T-helper 17 cell (primary cell): ENCODE data around the gene STUM. TPM values are rescaled to one million over a fixed set of nuclear protein-coding genes. Genes with fewer than 3 reads are reported as not detected.
A peak's percentile ranks its signal among the peaks of the same experiment; 100 is the strongest.

Experiments used
- ATAC-seq: fragments of 150-1000 bp; cut with Tn5 transposase; 2 replicates; pipeline ENCODE4 v1.10.0; 2021; ENCODE audit warnings: mild to moderate bottlenecking, moderate library complexity
- DNase-seq, 3 donors: peaks; one replicate each; pipeline versions ENCODE4 v3.0.0 to v3.0.0-alpha.2; 2020 to 2021
- H3K9me3 ChIP-seq: one replicate; pipeline ENCODE4 v1.7.0; 2013; ENCODE audit warnings: low read length, mild to moderate bottlenecking; ENCODE audit not compliant: control insufficient read depth, poor library complexity, severe bottlenecking
- H3K27ac Mint-ChIP-seq: one replicate; pipeline ENCODE4 v1.8.0; 2022; ENCODE audit warnings: mild to moderate bottlenecking, moderate library complexity, mixed read lengths
- H3K27me3 Mint-ChIP-seq: one replicate; pipeline ENCODE4 v1.8.0; 2022; ENCODE audit warnings: mixed read lengths
- H3K36me3 Mint-ChIP-seq: one replicate; pipeline ENCODE4 v1.8.0; 2022; ENCODE audit warnings: low read depth, mixed read lengths
- H3K4me1 Mint-ChIP-seq: one replicate; pipeline ENCODE4 v1.8.0; 2022; ENCODE audit warnings: mild to moderate bottlenecking, mixed read lengths
- H3K4me3 Mint-ChIP-seq: one replicate; pipeline ENCODE4 v1.8.0; 2022; ENCODE audit warnings: mild to moderate bottlenecking, moderate library complexity, mixed read lengths
- total RNA-seq, 4 donors: library from RNA in 2 of 4; stranded (reverse) in 2 of 4; gene quantifications; one replicate each; pipeline ENCODE4 v1.2.3 and lab custom pipeline; 2022 to 2026

STUM gene
- total RNA-seq, 2 donors from 2014 or later: not detected

- no peaks in the 10 kb centered on the region for H3K9me3 ChIP-seq
- no peaks in the 10 kb centered on the region for H3K27me3 Mint-ChIP-seq
- H3K36me3 Mint-ChIP-seq: peaks cover 2% of the 10 kb centered on the region
- ATAC-seq: peak; percentile 51
- H3K27ac Mint-ChIP-seq: peak overlapping the region; percentile 87
- peak overlapping the region; percentile 82 for H3K4me3 Mint-ChIP-seq
- peak in 1 of 3 donors; percentile 11 for DNase-seq
- H3K4me1 Mint-ChIP-seq: peaks cover 50% of the 10 kb centered on the region
Measured at GRCh38 chr1:226643611-226644540, 95.3 kb downstream of the STUM start.

- peaks cover 2% of the 10 kb centered on the region for H3K36me3 Mint-ChIP-seq
- H3K4me1 Mint-ChIP-seq: peaks cover 50% of the 10 kb centered on the region
- peak overlapping the region; percentile 82 for H3K4me3 Mint-ChIP-seq
- peak overlapping the region; percentile 87 for H3K27ac Mint-ChIP-seq
- DNase-seq (peak in 1 of 3 donors; percentile 9), ATAC-seq (no peak)
- no peaks in the 10 kb centered on the region for H3K27me3 Mint-ChIP-seq
- H3K9me3 ChIP-seq: no peaks in the 10 kb centered on the region
Measured at GRCh38 chr1:226644541-226645176, 96.1 kb downstream of the STUM start.

GRCh38 chr1:226645279-226645976 lies 96.9 kb downstream of the STUM start:
- DNase-seq: peak in 1 of 3 donors; percentile 2
- peak overlapping the region; percentile 82 for H3K4me3 Mint-ChIP-seq
- H3K9me3 ChIP-seq: no peaks in the 10 kb centered on the region
- ATAC-seq: no peak
- peaks cover under 1% of the 10 kb centered on the region for H3K36me3 Mint-ChIP-seq
- H3K4me1 Mint-ChIP-seq: peaks cover 54% of the 10 kb centered on the region
- H3K27ac Mint-ChIP-seq: peak overlapping the region; percentile 87
- H3K27me3 Mint-ChIP-seq: no peaks in the 10 kb centered on the region

- no peaks in the 10 kb centered on the region for H3K9me3 ChIP-seq
- Mint-ChIP-seq H3K4me1 (peaks cover 57% of the 10 kb centered on the region), H3K4me3 (peak overlapping the region; percentile 52), H3K36me3 (no peaks in the 10 kb centered on the region), H3K27ac (peak overlapping the region; percentile 87), H3K27me3 (no peaks in the 10 kb centered on the region)
- no peak for DNase-seq
- ATAC-seq: no peak
Measured at GRCh38 chr1:226646026-226646869, 97.7 kb downstream of the STUM start.

- H3K9me3 ChIP-seq: no peaks in the 10 kb centered on the region
- H3K4me1 Mint-ChIP-seq: peaks cover 57% of the 10 kb centered on the region
- no peak for ATAC-seq
- peak overlapping the region; percentile 52 for H3K4me3 Mint-ChIP-seq
- no peaks in the 10 kb centered on the region for H3K27me3 Mint-ChIP-seq
- no peak for DNase-seq
- peak overlapping the region; percentile 87 for H3K27ac Mint-ChIP-seq
- H3K36me3 Mint-ChIP-seq: no peaks in the 10 kb centered on the region
Measured at GRCh38 chr1:226646870-226647449, 98.4 kb downstream of the STUM start.

- Mint-ChIP-seq H3K4me1 (peaks cover 57% of the 10 kb centered on the region), H3K27ac (peak overlapping the region; percentile 77), H3K27me3 (no peaks in the 10 kb centered on the region), H3K36me3 (no peaks in the 10 kb centered on the region), H3K4me3 (no peak overlapping the region)
- DNase-seq: no peak
- no peak for ATAC-seq
- H3K9me3 ChIP-seq: no peaks in the 10 kb centered on the region
Measured at GRCh38 chr1:226647719-226648118, 99.2 kb downstream of the STUM start.

- H3K27ac Mint-ChIP-seq: peak overlapping the region; percentile 77
- H3K36me3 Mint-ChIP-seq: no peaks in the 10 kb centered on the region
- no peaks in the 10 kb centered on the region for H3K9me3 ChIP-seq
- H3K27me3 Mint-ChIP-seq: no peaks in the 10 kb centered on the region
- peaks cover 52% of the 10 kb centered on the region for H3K4me1 Mint-ChIP-seq
- ATAC-seq: no peak
- no peak overlapping the region for H3K4me3 Mint-ChIP-seq
- no peak for DNase-seq
Measured at GRCh38 chr1:226648421-226648820, 99.9 kb downstream of the STUM start.

GRCh38 chr1:226649244-226649643 lies 100.7 kb downstream of the STUM start:
- no peak for ATAC-seq
- H3K4me1 Mint-ChIP-seq: peaks cover 44% of the 10 kb centered on the region

GRCh38 chr1:226649780-226650179 lies 101.2 kb downstream of the STUM start:
- H3K4me3 Mint-ChIP-seq: no peak overlapping the region
- H3K36me3 Mint-ChIP-seq: no peaks in the 10 kb centered on the region
- ATAC-seq (no peak), DNase-seq (no peak)
- H3K9me3 ChIP-seq: no peaks in the 10 kb centered on the region
- H3K27me3 Mint-ChIP-seq: no peaks in the 10 kb centered on the region
- H3K4me1 Mint-ChIP-seq: peaks cover 40% of the 10 kb centered on the region
- H3K27ac Mint-ChIP-seq: peak overlapping the region; percentile 77

More at GRCh38 chr1:226649244-226649643, 100.7 kb downstream of the STUM start:
- no peak overlapping the region for H3K4me3 Mint-ChIP-seq
- no peaks in the 10 kb centered on the region for H3K9me3 ChIP-seq
- H3K36me3 Mint-ChIP-seq: no peaks in the 10 kb centered on the region
- no peaks in the 10 kb centered on the region for H3K27me3 Mint-ChIP-seq
- H3K27ac Mint-ChIP-seq: peak overlapping the region; percentile 77
- DNase-seq: no peak

GRCh38 chr1:226650236-226650841 lies 101.8 kb downstream of the STUM start:
- H3K36me3 Mint-ChIP-seq: no peaks in the 10 kb centered on the region
- H3K4me3 Mint-ChIP-seq: no peak overlapping the region
- no peaks in the 10 kb centered on the region for H3K27me3 Mint-ChIP-seq
- H3K27ac Mint-ChIP-seq: peak overlapping the region; percentile 77
- ATAC-seq (no peak), DNase-seq (no peak)
- peaks cover 36% of the 10 kb centered on the region for H3K4me1 Mint-ChIP-seq
- no peaks in the 10 kb centered on the region for H3K9me3 ChIP-seq

GRCh38 chr1:226651041-226651731 lies 102.6 kb downstream of the STUM start:
- no peak for ATAC-seq
- no peaks in the 10 kb centered on the region for H3K9me3 ChIP-seq
- DNase-seq: no peak
- H3K4me3 Mint-ChIP-seq: peak overlapping the region; percentile 7
- H3K27me3 Mint-ChIP-seq: no peaks in the 10 kb centered on the region
- peaks cover 35% of the 10 kb centered on the region for H3K4me1 Mint-ChIP-seq
- peak overlapping the region; percentile 77 for H3K27ac Mint-ChIP-seq
- H3K36me3 Mint-ChIP-seq: no peaks in the 10 kb centered on the region
